Cardiac muscle cell (in vitro differentiated cells and primary cell): ENCODE results near the gene CACNA1A. TPM values are rescaled to one million over a fixed set of nuclear protein-coding genes. Genes with fewer than 3 reads are reported as not detected.

Experiments used
- DNase-seq, 2 donors: peaks; one replicate each; pipeline versions ENCODE4 v3.0.0 to v3.0.0-alpha.2; 2010 to 2017; ENCODE audit warnings: low read depth in 1 of 2, low spot score in 1 of 2
- H3K27ac ChIP-seq: fragments of 200-600 bp; sonication (generic); 2 replicates; pipeline ENCODE4 v1.5.1; 2016
- H3K27me3 ChIP-seq: fragments of 200-600 bp; sonication (generic); 2 replicates; pipeline ENCODE4 v1.6.0; 2016; ENCODE audit warnings: control low read depth
- H3K36me3 ChIP-seq: fragments of 200-600 bp; sonication (generic); 2 replicates; pipeline ENCODE4 v1.5.1; 2016; ENCODE audit warnings: control low read depth
- H3K4me1 ChIP-seq: fragments of 200-600 bp; sonication (generic); 2 replicates; pipeline ENCODE4 v1.8.1; 2017; ENCODE audit warnings: low read depth, mild to moderate bottlenecking, mixed run types
- H3K4me3 ChIP-seq: fragments of 200-600 bp; sonication (generic); 2 replicates; pipeline ENCODE4 v1.5.1; 2016; ENCODE audit warnings: mild to moderate bottlenecking
- H3K9me3 ChIP-seq: fragments of 200-600 bp; sonication (generic); 2 replicates; pipeline ENCODE4 v1.5.1; 2017; ENCODE audit warnings: low read depth, mild to moderate bottlenecking, control low read depth
- CTCF ChIP-seq: IDR thresholded peaks from 2 replicates; pipeline ENCODE4 v1.5.1; 2012; ENCODE audit warnings: low read depth, mild to moderate bottlenecking, low read length
- polyA plus RNA-seq: library from polyadenylated mRNA; unstranded; fragments of >200 nt; fragmentation: Nextera tagmentation; extraction: Ambion mirVana; gene quantifications from 2 replicates; pipeline ENCODE4 v1.2.1, GENCODE V29; 2016
- total RNA-seq: library from RNA; depleted of rRNA; stranded (reverse); fragments of >200 nt; gene quantifications from 2 replicates; pipeline ENCODE4 v1.2.3, GENCODE V29; 2016

CACNA1A gene
- total and polyA plus RNA-seq, 2 experiments from 2014 or later, result 5.6 to 6.8 TPM

GRCh38 chr19:13493516-13494310 is 12.6 kb downstream of the CACNA1A start:
- H3K4me1 ChIP-seq, result no peaks in the 10 kb centered on the region
- no peak overlapping the region for H3K27ac ChIP-seq
- peak in 1 of 2 donors; percentile 29 for DNase-seq
- no peaks in the 10 kb centered on the region for H3K27me3 ChIP-seq
- H3K9me3 ChIP-seq, result no peaks in the 10 kb centered on the region
- H3K4me3 ChIP-seq, result no peak overlapping the region
- H3K36me3 ChIP-seq, result no peaks in the 10 kb centered on the region
- no peak for TF ChIP-seq CTCF

- no peaks in the 10 kb centered on the region for H3K4me1 ChIP-seq
- H3K27me3 ChIP-seq, result no peaks in the 10 kb centered on the region
- no peak overlapping the region for H3K4me3 ChIP-seq
- H3K36me3 ChIP-seq, result no peaks in the 10 kb centered on the region
- no peaks in the 10 kb centered on the region for H3K9me3 ChIP-seq
- H3K27ac ChIP-seq, result no peak overlapping the region
- peak in 1 of 2 donors; percentile 89 for DNase-seq
- no peak for TF ChIP-seq CTCF
Observed at GRCh38 chr19:13492128-13492527, 14.2 kb downstream of the CACNA1A start.

GRCh38 chr19:13487985-13488384 is 18.3 kb downstream of the CACNA1A start:
- no peak overlapping the region for H3K4me3 ChIP-seq
- no peaks in the 10 kb centered on the region for H3K27me3 ChIP-seq
- no peaks in the 10 kb centered on the region for H3K36me3 ChIP-seq
- TF ChIP-seq CTCF, result no peak
- no peak for DNase-seq
- H3K9me3 ChIP-seq, result no peaks in the 10 kb centered on the region
- H3K27ac ChIP-seq, result no peak overlapping the region
- no peaks in the 10 kb centered on the region for H3K4me1 ChIP-seq

GRCh38 chr19:13484166-13484565 is 22.1 kb downstream of the CACNA1A start:
- H3K27me3 ChIP-seq, result no peaks in the 10 kb centered on the region
- H3K4me3 ChIP-seq, result no peak overlapping the region
- H3K4me1 ChIP-seq, result no peaks in the 10 kb centered on the region
- DNase-seq, result peak in 1 of 2 donors; percentile 13
- no peak overlapping the region for H3K27ac ChIP-seq
- TF ChIP-seq CTCF, result no peak
- H3K9me3 ChIP-seq, result no peaks in the 10 kb centered on the region
- no peaks in the 10 kb centered on the region for H3K36me3 ChIP-seq

- Histone ChIP-seq H3K27me3 (no peaks in the 10 kb centered on the region), H3K4me1 (no peaks in the 10 kb centered on the region), H3K9me3 (no peaks in the 10 kb centered on the region), H3K27ac (no peak overlapping the region), H3K4me3 (no peak overlapping the region), H3K36me3 (no peaks in the 10 kb centered on the region)
- DNase-seq, result no peak
- TF ChIP-seq CTCF, result no peak
Observed at GRCh38 chr19:13483215-13483614, 23.1 kb downstream of the CACNA1A start.
